HUDEP-2 (cell line): Measurements from ENCODE around the gene WDSUB1.

Experiments
- DNase-seq, 76 experiments: peaks; one replicate each; lab custom pipeline; 2025; ENCODE audit not compliant: unreplicated experiment in 76 of 76; lab: John Stamatoyannopoulos, UW

Gene WDSUB1, protein sequence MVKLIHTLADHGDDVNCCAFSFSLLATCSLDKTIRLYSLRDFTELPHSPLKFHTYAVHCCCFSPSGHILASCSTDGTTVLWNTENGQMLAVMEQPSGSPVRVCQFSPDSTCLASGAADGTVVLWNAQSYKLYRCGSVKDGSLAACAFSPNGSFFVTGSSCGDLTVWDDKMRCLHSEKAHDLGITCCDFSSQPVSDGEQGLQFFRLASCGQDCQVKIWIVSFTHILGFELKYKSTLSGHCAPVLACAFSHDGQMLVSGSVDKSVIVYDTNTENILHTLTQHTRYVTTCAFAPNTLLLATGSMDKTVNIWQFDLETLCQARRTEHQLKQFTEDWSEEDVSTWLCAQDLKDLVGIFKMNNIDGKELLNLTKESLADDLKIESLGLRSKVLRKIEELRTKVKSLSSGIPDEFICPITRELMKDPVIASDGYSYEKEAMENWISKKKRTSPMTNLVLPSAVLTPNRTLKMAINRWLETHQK

DNA sequence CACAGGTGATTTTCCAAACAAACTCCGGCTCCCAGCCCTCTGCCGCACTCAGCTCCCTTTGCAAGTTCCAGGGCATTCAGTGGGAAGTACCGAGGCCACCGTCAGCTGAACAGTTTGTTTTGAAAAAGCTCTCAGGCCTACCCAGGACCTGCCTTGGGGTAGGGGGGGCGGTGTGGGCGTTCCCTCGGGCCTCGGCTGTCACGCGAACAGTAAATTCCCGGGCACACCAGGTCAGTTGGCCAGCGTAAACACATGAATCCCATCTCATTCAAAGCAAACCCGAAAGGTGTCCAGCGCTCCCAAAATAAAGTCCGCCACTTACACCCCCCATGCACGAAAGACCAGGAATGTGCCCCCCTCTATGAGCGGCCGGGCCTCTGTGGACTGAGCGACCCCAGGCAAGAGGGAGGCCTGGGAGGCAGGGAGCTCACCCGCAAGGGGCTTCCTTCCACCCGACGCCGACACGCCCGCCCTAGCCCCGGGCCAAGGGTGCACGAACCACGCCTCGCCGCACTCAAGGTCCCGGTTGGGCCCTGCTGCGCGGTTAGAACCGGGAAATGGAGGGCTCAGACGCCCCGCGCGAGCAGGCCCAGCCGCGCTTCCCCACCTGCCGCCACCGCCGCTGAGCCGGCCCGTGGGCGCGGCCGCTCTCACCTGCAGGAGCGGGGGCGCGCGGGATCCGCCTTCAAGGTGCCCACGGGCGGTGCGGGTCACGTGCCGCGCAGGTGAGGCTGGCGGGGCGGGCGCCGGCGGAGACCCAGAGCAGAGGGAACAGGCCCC is at the start of gene WDSUB1:
Gene WDSUB1, minus strand, starts transcription at position 775 of the 780 bp plus-strand sequence. CDS start 3,634 bp downstream, outside the sequence.
- DNase-seq = peak in 62 of 76 experiments; percentile 4 to 77 (median 47)

DNA sequence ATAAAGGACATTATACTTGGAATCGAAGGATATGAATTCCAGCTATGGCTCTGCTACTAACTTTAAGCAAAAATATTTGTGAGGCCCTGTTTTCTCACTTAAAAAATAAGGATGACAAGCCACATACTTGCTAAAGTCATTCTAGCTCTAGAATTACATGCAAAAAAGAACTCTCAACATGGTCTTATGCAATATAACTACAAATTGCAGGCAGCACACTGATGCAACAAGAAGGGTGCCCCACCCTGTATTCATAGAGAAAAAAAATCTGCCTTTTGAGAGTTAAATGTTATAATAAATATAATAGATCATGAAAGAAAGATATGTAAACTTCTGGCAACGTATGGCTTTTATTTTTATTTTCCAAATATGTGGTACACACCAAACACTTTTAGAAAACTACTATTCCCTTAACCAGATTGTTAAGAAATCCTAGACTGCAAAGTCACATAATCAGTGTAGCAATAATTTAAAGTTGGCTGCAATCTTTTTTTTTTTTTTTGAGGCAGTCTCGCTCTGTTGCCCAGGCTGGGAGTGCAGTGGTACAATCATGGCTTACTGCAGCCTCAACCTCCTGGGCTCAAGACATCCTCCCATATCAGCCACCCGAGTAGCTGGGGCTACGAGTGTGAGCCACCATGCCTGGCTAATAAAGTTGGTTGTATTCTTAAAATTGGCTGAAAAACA is 40.2 kb upstream of the WDSUB1 start:
- no peak for DNase-seq

DNA sequence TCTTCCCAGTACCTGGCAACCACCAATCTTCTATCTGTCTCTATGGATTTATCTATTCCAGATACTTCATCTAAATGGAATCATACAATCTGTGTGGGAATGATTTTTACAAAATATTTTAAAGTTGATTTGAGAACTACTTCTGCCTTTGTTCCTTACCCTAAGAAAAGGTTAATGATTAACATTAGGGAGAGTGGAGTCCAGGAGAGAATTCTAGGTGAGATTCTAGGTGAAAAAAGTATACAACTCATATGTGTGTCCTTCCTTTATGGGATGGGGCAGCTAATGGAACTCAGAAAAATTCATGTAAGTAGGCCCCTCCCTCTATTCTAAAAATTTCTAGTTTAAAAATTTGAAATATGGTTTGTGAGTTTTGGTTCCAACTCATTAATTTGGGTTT is 35.9 kb upstream of the WDSUB1 start:
- DNase-seq = no peak

DNA sequence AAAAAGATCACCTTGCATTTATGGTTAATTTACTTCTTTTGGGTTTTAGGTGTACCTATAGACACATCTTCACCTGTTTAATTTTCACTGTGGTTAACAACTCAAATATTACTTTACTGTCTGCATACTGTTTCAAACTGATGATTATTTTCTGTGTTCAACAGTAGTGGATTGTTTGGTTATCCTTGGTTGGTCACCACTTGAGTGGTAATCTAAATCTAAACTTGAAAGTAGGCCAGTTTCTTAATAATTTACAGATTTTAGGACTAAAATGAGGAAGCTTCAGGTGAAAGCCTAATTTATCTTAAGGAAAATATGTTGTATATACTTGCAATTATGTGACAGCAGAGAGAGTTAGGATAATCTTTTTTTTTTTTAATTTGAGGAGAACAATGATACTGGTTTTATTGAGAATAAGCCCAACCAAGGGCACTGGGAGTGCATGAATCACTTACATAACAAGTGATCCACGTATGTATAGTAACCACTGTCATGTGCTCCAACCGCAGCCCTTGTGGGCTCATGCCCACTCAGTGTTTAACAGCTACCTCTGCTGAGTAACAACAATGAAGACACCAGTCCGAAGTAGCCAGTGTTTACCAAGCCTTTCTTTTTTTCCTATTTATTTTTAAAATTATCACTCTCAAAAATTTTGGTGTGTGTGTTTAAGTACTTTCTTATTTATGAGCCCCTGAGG is 31.0 kb upstream of the WDSUB1 start:
- no peak for DNase-seq

DNA sequence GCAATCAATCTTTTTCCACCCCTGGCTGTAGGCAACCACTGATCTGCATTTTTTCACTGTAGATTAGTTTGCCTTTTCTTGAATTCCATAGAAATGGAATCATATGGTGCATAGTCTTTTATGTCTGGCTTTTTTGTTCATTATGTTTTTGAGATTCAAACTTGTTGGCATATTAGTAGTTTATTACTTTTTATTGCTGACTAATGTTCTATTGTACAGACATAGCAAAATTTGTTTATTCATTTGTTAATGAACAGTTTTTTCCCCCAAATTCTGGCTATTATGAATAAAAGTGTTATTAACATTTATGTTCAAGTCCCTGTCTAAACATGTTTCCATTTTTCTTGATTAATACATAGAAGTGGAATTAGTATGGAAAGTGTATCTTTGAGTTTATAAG is 21.4 kb upstream of the WDSUB1 start:
- no peak for DNase-seq

DNA sequence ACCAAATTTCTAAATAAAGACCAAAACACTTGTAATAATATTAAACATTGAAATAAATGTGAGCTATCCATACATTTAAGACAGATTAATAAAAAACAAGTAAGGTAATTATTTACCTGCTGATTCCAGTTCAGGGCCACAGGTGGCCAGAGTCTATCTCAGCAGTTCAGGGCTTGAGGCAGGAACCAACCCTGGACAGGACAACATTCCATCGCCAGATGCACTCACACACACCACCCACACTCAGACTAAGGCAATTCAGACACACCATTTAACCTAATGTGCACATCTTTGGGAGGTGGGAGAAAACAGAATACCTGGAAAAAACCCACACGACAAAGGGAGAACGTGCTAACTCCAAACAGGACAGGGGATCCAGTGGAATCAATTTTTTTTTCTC is 14.1 kb upstream of the WDSUB1 start:
- DNase-seq = no peak

DNA sequence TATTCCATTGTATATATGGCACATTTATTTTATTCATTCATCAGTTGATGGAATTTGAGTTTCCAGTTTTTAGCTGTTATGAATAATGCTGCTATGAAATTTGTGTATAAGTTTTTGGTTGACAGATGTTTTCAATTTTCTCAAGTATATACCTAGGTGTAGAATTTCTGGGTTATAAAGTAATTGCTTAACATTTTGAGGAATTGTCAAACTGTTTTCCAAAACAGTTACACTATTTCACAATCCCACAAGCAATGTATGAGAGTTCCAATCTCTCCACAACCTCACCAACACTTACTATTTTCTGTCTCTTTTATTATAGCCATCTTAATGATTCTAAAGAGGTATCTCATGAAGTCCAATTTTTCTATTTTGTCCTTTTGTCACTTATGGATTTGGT is 12.5 kb upstream of the WDSUB1 start:
- no peak for DNase-seq

DNA sequence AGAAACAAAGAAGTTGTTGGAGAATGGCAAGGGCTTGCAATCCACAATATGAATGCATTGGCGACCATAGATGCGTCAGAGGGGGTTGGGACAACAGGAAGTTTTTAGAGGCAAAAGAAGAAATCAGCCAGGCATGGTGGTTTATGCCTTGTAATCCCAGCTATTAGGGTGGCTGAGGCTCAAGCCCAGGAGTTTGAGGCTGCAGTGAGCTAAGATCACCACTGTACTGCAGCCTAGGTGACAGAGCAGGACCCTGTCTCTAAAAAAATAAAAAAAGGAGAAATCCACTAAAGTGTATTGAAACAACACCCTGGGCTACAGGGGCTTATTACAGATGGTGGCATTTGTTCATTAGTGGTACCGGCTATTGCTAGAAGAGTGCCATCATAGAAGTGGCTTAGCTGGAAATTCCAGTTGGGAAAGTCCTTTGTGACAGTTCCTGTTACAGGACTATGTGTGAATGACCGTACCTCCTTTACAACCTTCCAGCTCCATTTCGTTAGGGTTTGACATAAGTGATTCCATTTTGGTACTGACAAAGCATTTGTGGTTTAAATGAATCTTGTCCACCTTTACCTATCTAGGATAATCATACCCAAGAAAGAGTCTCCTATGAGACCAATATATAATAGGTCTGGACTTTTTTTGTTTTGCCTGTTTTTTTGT is 10.7 kb upstream of the WDSUB1 start:
- no peak for DNase-seq

DNA sequence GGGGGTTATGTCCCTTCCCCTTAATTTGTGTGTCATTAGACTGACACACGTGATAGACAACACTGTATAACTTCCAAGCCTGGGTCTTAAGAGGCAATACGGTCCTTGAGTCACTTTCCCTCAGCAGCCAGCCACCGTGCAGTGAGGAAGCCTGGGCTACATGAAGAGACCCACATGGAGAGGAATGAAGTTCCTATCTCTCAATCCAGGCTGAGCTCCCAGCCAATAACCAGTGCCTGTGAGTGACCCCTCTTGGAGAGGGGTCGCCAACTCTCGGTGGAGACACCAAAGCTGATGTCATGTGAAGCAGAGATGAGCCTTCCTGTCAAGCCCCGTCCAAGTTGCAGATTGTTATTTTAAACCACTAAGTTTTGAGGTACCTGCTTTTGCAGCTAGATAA is 5.7 kb upstream of the WDSUB1 start:
- DNase-seq = no peak

DNA sequence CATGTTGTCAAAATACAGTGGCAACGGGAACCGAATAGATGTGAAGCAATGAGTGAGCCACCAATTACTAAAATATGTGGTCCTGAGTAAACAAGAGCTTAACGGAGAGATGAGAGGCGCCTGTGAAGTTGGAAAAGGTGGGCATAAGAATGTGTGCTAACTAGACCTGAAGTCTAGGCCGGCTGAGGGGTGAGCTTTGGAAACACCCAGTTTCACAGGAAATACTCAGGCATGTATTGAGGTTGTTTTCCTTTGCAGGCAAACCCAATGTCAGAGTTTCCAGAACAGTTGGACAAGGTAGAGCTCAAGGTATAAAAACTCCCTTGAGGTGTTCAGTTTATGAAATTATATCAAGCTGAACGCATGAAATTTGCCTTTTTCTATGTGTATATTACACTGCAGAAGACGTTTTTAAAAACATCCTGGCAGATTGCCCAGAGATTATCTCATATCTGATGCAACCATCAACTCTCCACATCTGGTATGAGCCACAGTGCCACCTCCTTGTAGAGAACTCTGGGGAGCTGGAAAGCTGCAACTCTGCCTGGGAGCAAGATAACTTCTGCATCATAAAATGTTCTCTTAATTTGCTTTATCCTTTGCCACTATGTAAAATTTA is 3.9 kb upstream of the WDSUB1 start:
- DNase-seq = peak in 29 of 76 experiments; percentile 1 to 47 (median 21)

DNA sequence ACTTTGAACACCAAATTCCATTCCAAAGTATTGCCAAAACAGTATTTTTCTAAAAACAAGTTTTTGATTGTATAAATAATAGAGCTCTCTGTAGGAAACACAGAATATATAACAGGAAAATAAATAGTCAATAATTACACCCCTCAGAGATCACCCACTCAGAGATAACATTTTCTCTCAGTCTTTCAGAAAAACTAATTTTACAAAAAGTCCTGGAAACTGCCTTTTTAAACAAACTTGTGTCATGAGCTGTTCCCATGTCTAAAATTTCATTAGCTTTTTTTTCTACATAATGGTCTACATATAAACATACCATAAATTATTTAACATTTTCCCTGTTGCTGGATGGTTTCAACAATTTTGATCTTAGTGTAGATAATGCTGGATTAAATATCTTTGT is 1.2 kb upstream of the WDSUB1 start:
- no peak for DNase-seq

DNA sequence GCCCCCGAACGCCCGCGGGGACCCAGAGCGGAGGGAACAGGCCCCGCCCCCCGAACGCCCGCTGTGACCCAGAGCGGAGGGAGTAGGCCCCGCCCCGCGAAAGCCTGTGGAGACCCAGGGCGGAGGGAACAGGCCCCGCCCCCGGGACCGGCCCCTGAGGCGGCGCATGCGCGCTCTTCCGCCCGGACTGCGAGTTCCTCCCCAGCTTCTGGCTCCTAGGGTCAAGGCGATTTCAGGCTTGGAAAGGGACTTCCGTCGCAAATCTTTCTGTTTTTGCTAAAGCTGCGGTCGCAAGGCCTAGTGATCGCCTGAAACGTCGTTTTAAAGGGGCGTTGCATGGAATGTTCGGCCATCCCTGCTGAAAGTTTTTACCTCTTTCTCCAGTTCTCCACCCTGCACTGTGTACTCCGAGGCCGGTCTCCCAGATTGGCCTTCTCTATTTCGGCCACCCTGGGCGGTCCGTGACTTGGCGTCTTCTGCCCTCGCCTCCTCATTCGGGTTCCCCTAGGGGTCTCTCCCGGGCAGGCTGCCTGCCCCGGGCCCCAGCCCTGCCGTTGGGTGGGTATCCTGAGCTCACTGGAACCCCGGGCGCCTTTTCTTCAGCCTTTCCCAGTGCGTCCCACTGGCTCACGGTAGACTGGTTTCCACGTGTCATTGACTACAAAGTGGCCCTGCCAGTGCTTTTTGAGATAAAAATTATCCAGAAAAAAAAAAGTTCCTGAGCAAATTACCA is 372 bp upstream of the WDSUB1 start:
- peak in 75 of 76 experiments; percentile 67 to 99 (median 95) for DNase-seq

DNA sequence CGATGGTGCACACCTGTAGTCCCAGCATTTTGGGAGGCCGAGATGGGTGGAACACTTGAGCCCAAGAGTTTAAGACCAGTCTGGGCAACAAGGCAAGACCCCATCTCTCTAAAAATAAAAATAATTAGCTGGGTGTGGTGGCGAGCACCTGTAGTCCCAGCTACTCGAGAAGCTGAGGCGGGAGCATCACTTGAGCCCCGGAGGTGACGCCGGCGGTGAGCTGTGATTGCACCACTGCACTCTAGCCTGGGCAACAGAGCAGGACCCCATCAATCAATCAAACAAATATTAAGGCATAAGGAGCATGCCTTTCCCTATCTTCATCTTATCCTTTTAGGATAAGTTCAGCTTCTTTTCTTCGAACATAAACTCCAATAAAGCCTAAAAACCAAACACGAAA is 1.1 kb downstream of the WDSUB1 start:
- DNase-seq = no peak

DNA sequence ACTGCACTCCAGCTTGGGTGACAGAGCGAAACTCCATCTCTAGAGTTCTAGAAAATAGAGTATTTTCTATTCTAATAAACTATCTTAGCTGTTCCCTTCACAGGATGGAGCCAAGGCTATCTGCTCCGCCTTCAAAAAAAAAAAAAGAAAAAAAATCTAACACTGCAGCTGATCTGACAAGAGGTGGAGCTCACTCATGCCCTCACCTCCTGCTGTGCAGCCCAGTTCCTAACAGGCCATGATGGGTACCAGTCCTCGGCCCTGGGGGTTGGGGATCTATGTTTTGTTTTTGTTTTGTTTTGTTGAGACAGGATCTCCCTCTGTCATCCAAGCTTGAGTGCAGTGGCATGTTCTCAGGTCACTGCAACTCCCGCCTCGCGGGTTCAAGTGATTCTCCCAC is 3.0 kb downstream of the WDSUB1 start:
- peak in 1 of 76 experiments; percentile 1 for DNase-seq

DNA sequence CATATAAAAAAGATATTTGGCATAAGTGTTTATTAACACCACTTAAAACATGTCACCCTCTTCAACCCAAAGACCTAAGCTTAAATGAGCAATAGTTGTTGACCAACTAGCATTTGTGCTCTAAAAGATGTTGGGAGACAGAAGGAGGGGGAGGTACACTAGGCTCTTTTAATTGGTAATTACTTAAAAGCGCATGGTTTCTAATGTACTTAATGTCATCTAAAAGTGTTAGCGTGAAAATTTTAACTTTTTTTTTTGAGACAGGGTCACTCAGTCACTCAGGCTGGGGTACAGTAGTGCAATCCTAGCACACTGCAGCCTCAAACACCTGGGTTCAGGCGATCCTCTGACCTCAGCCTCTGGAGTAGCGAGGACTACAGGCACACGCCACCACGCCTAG is 5.5 kb downstream of the WDSUB1 start:
- no peak for DNase-seq

DNA sequence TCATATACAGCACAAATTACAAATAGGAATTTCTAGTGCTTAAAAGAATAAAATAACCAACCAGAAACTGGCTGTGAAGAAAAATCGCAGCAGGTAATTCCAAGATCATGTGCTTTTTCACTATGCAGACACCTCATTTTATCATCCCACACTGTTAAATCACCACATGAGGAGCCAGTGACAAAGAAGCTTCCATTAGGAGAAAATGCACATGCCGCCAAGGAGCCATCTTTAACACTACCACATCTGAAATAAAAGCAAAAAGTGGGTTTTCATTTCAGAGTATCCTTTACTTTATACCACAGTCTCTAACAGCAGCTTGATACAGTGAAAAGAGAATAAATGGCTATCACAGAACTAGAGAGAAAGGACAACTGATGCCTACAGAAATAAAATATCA is 6.8 kb downstream of the WDSUB1 start:
- no peak for DNase-seq

DNA sequence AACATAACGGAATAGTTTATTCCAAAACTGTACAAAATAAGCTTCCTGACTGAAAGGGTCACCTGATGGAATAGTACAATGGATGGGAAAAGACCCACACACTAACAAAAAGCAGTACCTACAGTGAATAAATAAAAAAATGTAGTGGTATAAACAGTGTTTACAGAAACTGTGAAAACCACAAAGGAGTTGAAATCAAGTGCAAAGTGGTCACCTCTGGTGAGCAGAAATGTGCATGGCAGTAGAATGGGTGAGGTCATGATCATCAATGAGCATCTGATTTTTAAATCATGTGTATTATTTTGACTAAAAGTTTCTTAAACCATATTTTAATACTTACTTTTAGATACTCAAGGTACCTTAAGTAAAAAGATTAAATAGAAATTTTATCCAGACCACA is 11.4 kb downstream of the WDSUB1 start:
- no peak for DNase-seq

DNA sequence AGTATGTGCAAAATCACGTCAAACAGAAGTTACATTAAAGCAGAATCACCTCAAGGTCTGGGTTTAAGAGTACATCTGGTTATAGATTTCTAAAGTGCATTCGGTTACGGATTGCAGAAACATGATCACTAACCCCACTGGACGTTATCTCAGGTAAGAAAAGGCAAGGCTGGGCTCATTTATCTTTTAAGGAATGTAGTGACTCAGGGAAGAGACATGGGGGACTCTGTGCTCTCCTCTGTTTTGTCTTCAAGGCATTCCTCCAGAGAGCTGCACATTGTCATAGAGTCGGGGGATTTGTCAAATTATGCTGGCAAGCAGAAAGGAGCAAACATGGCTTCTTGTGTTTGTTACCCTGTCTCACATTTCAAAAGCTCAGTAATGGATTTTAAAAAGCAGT is 14.3 kb downstream of the WDSUB1 start:
- DNase-seq = no peak

DNA sequence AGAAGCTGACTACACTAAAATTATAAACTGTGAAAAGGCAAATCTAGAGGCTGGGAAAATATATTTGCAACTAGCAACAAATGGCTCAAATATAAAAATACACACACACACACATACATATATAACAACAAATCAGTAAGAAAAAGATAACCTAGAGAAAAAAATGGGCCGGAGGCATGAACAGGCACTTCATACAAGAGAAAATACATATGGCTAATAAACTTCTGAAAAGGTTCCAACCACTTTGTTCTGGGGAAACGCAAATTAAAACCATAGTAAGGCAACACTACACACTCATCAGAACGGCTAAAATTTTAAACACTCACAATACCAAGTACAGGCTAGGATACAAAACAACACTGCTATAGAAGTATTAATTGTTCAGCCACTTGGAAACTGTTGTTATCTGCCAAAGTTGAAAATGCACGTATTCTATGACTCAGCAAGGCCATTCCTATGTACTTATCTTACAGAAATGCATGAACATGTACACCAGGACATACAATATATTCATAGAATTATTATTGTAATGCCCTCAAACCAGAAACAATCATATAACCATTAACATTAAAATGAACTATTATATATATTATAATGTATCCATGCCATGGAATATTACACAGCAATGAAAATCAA is 15.6 kb downstream of the WDSUB1 start:
- no peak for DNase-seq
